Pulmonary artery endothelial cell (primary cell): ENCODE measurements around the gene OXNAD1. TPM values are rescaled to one million over a fixed set of nuclear protein-coding genes. Genes with fewer than 3 reads are reported as not detected.

ENCODE experiments used
- total RNA-seq: library from RNA; depleted of rRNA; stranded (reverse); fragments of >200 nt; gene quantifications from 2 replicates; pipeline ENCODE4 v1.2.3, GENCODE V29; 2014

Gene OXNAD1
- total RNA-seq, 1 donor from 2014 or later: 13.9 TPM

Other genes starting within 250 kb of the OXNAD1 start
- gene GALNT15, start 90.5 kb upstream of the OXNAD1 start, total RNA-seq: 18.8 and 97.1 TPM in 2 replicates
- 17.7 and 22.7 TPM in 2 replicates for gene DPH3, start 269 bp upstream of the OXNAD1 start, total RNA-seq
- 30.1 and 49.7 TPM in 2 replicates for gene RFTN1, start 248.5 kb downstream of the OXNAD1 start, total RNA-seq